Measurements from ENCODE around the gene KLK3.

KLK3 gene

DNA sequence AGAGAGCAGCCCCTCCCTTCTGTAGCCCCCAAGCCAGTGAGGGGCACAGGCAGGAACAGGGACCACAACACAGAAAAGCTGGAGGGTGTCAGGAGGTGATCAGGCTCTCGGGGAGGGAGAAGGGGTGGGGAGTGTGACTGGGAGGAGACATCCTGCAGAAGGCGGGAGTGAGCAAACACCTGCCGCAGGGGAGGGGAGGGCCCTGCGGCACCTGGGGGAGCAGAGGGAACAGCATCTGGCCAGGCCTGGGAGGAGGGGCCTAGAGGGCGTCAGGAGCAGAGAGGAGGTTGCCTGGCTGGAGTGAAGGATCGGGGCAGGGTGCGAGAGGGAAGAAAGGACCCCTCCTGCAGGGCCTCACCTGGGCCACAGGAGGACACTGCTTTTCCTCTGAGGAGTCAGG, 4.2 kb downstream of the KLK3 start:
- H3K4ac ChIP-seq (ENCODE audit: low read length): no peak overlapping the region
- no peak overlapping the region for H3K4me3 ChIP-seq (ENCODE audit: low read length in 2 of 2)
- no peak overlapping the region for H4K91ac ChIP-seq (ENCODE audit: low read depth, low read length, poor library complexity)
- H3K36me3 ChIP-seq (replicated peaks in 1 of 2; ENCODE audit: control insufficient read depth in 2 of 2, insufficient read depth in 2 of 2, low read length in 2 of 2): no peaks in the 10 kb centered on the region
- H3K4me2 ChIP-seq (ENCODE audit: insufficient read depth, low read length, poor library complexity, severe bottlenecking): no peak overlapping the region
- H4K8ac ChIP-seq (ENCODE audit: low read depth, low read length): no peak overlapping the region
- H2BK12ac ChIP-seq (ENCODE audit: low read length): no peak overlapping the region
- H3K23ac ChIP-seq (ENCODE audit: low read depth, low read length, poor library complexity): no peak overlapping the region
- no peaks in the 10 kb centered on the region for H3K79me1 ChIP-seq (ENCODE audit: low read depth, low read length)
- H3K14ac ChIP-seq (ENCODE audit: low read length): no peak overlapping the region
- H3K18ac ChIP-seq (ENCODE audit: low read length): peak overlapping the region; percentile 44
- peaks cover 0 to 3% of the 10 kb centered on the region in 2 donors for H3K9me3 ChIP-seq (replicated peaks in 1 of 2; ENCODE audit: control insufficient read depth in 2 of 2, insufficient read depth in 1 of 2, low read depth in 1 of 2, low read length in 2 of 2)
- H2AFZ ChIP-seq (ENCODE audit: low read length): no peak overlapping the region
- H2BK15ac ChIP-seq (ENCODE audit: low read length): no peak overlapping the region
- DNase-seq (ENCODE audit: low spot score): no peak
- H2BK5ac ChIP-seq (ENCODE audit: low read length): peak overlapping the region; percentile 61
- no CpG with 5 or more reads among the region's 7 CpGs for WGBS, 2 donors (ENCODE audit: extremely low coverage in 2 of 2, insufficient read length in 2 of 2, insufficient replicate concordance in 1 of 2)
- no peak overlapping the region for H2BK120ac ChIP-seq (ENCODE audit: low read depth, low read length)
- H3K27me3 ChIP-seq (ENCODE audit: control insufficient read depth in 3 of 3, insufficient read depth in 3 of 3, low read depth in 1 of 3, low read length in 3 of 3): peaks cover 0 to 59% (median 0%) of the 10 kb centered on the region in 3 experiments
- no peak overlapping the region for H3K27ac ChIP-seq (replicated peaks; ENCODE audit: low read length)
- H3K9ac ChIP-seq (ENCODE audit: low read depth, low read length, poor library complexity): no peak overlapping the region
- H2AK5ac ChIP-seq (ENCODE audit: low read depth, low read length): no peak overlapping the region
- H3K4me1 ChIP-seq (ENCODE audit: control insufficient read depth in 2 of 2, insufficient read depth in 1 of 2, low read depth in 1 of 2, low read length in 2 of 2): no peaks in the 10 kb centered on the region

GRCh38 chr19:50859849-50860248, 5.1 kb downstream of the KLK3 start:
- Histone ChIP-seq H2BK12ac (ENCODE audit: low read length) (no peak overlapping the region), H2AK5ac (ENCODE audit: low read depth, low read length) (no peak overlapping the region), H4K8ac (ENCODE audit: low read depth, low read length) (no peak overlapping the region), H3K79me1 (ENCODE audit: low read depth, low read length) (no peaks in the 10 kb centered on the region), H2AFZ (ENCODE audit: low read length) (no peak overlapping the region), H2BK15ac (ENCODE audit: low read length) (no peak overlapping the region), H3K4me2 (ENCODE audit: insufficient read depth, low read length, poor library complexity, severe bottlenecking) (no peak overlapping the region), H3K4ac (ENCODE audit: low read length) (no peak overlapping the region), H3K27me3 (ENCODE audit: control insufficient read depth in 3 of 3, insufficient read depth in 3 of 3, low read depth in 1 of 3, low read length in 3 of 3) (peaks cover 0 to 56% (median 0%) of the 10 kb centered on the region in 3 experiments), H3K9me3 (replicated peaks in 1 of 2; ENCODE audit: control insufficient read depth in 2 of 2, insufficient read depth in 1 of 2, low read depth in 1 of 2, low read length in 2 of 2) (peaks cover 0 to 3% of the 10 kb centered on the region in 2 donors), H3K18ac (ENCODE audit: low read length) (no peak overlapping the region), H3K4me3 (ENCODE audit: low read length in 2 of 2) (no peak overlapping the region), H3K23ac (ENCODE audit: low read depth, low read length, poor library complexity) (no peak overlapping the region), H3K27ac (replicated peaks; ENCODE audit: low read length) (no peak overlapping the region), H2BK120ac (ENCODE audit: low read depth, low read length) (no peak overlapping the region), H3K9ac (ENCODE audit: low read depth, low read length, poor library complexity) (no peak overlapping the region), H3K36me3 (replicated peaks in 1 of 2; ENCODE audit: control insufficient read depth in 2 of 2, insufficient read depth in 2 of 2, low read length in 2 of 2) (no peaks in the 10 kb centered on the region), H3K4me1 (ENCODE audit: control insufficient read depth in 2 of 2, insufficient read depth in 1 of 2, low read depth in 1 of 2, low read length in 2 of 2) (no peaks in the 10 kb centered on the region), H4K91ac (ENCODE audit: low read depth, low read length, poor library complexity) (no peak overlapping the region), H2BK5ac (ENCODE audit: low read length) (no peak overlapping the region), H3K14ac (ENCODE audit: low read length) (no peak overlapping the region)
- no CpG with 5 or more reads among the region's 4 CpGs for WGBS, 2 donors (ENCODE audit: extremely low coverage in 2 of 2, insufficient read length in 2 of 2, insufficient replicate concordance in 1 of 2)
- no peak for DNase-seq (ENCODE audit: low spot score)

- Histone ChIP-seq H3K18ac (ENCODE audit: low read length) (no peak overlapping the region), H3K14ac (ENCODE audit: low read length) (no peak overlapping the region), H3K9me3 (replicated peaks in 1 of 2; ENCODE audit: control insufficient read depth in 2 of 2, insufficient read depth in 1 of 2, low read depth in 1 of 2, low read length in 2 of 2) (peaks cover 0 to 3% of the 10 kb centered on the region in 2 donors), H2AK5ac (ENCODE audit: low read depth, low read length) (no peak overlapping the region), H3K4me2 (ENCODE audit: insufficient read depth, low read length, poor library complexity, severe bottlenecking) (no peak overlapping the region), H3K9ac (ENCODE audit: low read depth, low read length, poor library complexity) (no peak overlapping the region), H3K4me3 (ENCODE audit: low read length in 2 of 2) (no peak overlapping the region), H2BK12ac (ENCODE audit: low read length) (no peak overlapping the region), H2BK120ac (ENCODE audit: low read depth, low read length) (no peak overlapping the region), H2AFZ (ENCODE audit: low read length) (no peak overlapping the region), H2BK5ac (ENCODE audit: low read length) (no peak overlapping the region), H4K91ac (ENCODE audit: low read depth, low read length, poor library complexity) (no peak overlapping the region), H4K8ac (ENCODE audit: low read depth, low read length) (no peak overlapping the region), H3K79me1 (ENCODE audit: low read depth, low read length) (no peaks in the 10 kb centered on the region), H3K27ac (replicated peaks; ENCODE audit: low read length) (no peak overlapping the region), H3K4me1 (ENCODE audit: control insufficient read depth in 2 of 2, insufficient read depth in 1 of 2, low read depth in 1 of 2, low read length in 2 of 2) (no peaks in the 10 kb centered on the region), H2BK15ac (ENCODE audit: low read length) (no peak overlapping the region), H3K4ac (ENCODE audit: low read length) (no peak overlapping the region), H3K23ac (ENCODE audit: low read depth, low read length, poor library complexity) (no peak overlapping the region), H3K27me3 (ENCODE audit: control insufficient read depth in 3 of 3, insufficient read depth in 3 of 3, low read depth in 1 of 3, low read length in 3 of 3) (peaks cover 0 to 49% (median 0%) of the 10 kb centered on the region in 3 experiments), H3K36me3 (replicated peaks in 1 of 2; ENCODE audit: control insufficient read depth in 2 of 2, insufficient read depth in 2 of 2, low read length in 2 of 2) (no peaks in the 10 kb centered on the region)
- no peak for DNase-seq (ENCODE audit: low spot score)
- WGBS, 2 donors (ENCODE audit: extremely low coverage in 2 of 2, insufficient read length in 2 of 2, insufficient replicate concordance in 1 of 2): no CpG with 5 or more reads among the region's 5 CpGs
Observed at GRCh38 chr19:50861010-50861409, 6.3 kb downstream of the KLK3 start.

DNA sequence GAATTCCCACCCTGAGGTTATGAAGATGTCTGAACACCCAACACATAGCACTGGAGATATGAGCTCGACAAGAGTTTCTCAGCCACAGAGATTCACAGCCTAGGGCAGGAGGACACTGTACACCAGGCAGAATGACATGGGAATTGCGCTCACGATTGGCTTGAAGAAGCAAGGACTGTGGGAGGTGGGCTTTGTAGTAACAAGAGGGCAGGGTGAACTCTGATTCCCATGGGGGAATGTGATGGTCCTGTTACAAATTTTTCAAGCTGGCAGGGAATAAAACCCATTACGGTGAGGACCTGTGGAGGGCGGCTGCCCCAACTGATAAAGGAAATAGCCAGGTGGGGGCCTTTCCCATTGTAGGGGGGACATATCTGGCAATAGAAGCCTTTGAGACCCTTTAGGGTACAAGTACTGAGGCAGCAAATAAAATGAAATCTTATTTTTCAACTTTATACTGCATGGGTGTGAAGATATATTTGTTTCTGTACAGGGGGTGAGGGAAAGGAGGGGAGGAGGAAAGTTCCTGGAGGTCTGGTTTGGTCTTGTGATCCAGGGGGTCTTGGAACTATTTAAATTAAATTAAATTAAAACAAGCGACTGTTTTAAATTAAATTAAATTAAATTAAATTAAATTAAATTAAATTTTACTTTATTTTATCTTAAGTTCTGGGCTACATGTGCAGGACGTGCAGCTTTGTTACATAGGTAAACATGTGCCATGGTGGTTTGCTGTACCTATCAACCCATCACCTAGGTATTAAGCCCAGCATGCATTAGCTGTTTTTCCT, 7.0 kb downstream of the KLK3 start:
- H4K91ac ChIP-seq (ENCODE audit: low read depth, low read length, poor library complexity): no peak overlapping the region
- no peak overlapping the region for H2BK5ac ChIP-seq (ENCODE audit: low read length)
- no peak overlapping the region for H2AFZ ChIP-seq (ENCODE audit: low read length)
- H3K4ac ChIP-seq (ENCODE audit: low read length): no peak overlapping the region
- no peak overlapping the region for H3K9ac ChIP-seq (ENCODE audit: low read depth, low read length, poor library complexity)
- no peak overlapping the region for H2BK12ac ChIP-seq (ENCODE audit: low read length)
- H3K27me3 ChIP-seq (ENCODE audit: control insufficient read depth in 3 of 3, insufficient read depth in 3 of 3, low read depth in 1 of 3, low read length in 3 of 3): peaks cover 0 to 50% (median 0%) of the 10 kb centered on the region in 3 experiments
- H3K4me3 ChIP-seq (ENCODE audit: low read length in 2 of 2): no peak overlapping the region
- no peak overlapping the region for H3K23ac ChIP-seq (ENCODE audit: low read depth, low read length, poor library complexity)
- no peaks in the 10 kb centered on the region for H3K79me1 ChIP-seq (ENCODE audit: low read depth, low read length)
- peaks cover 0 to 3% of the 10 kb centered on the region in 2 donors for H3K9me3 ChIP-seq (replicated peaks in 1 of 2; ENCODE audit: control insufficient read depth in 2 of 2, insufficient read depth in 1 of 2, low read depth in 1 of 2, low read length in 2 of 2)
- H4K8ac ChIP-seq (ENCODE audit: low read depth, low read length): no peak overlapping the region
- no peak overlapping the region for H3K14ac ChIP-seq (ENCODE audit: low read length)
- H2AK5ac ChIP-seq (ENCODE audit: low read depth, low read length): no peak overlapping the region
- no peak overlapping the region for H3K4me2 ChIP-seq (ENCODE audit: insufficient read depth, low read length, poor library complexity, severe bottlenecking)
- no peak overlapping the region for H3K27ac ChIP-seq (replicated peaks; ENCODE audit: low read length)
- H3K18ac ChIP-seq (ENCODE audit: low read length): no peak overlapping the region
- no peaks in the 10 kb centered on the region for H3K36me3 ChIP-seq (replicated peaks in 1 of 2; ENCODE audit: control insufficient read depth in 2 of 2, insufficient read depth in 2 of 2, low read length in 2 of 2)
- WGBS, 2 donors (ENCODE audit: extremely low coverage in 2 of 2, insufficient read length in 2 of 2, insufficient replicate concordance in 1 of 2): no CpG with 5 or more reads among the region's 7 CpGs
- H2BK15ac ChIP-seq (ENCODE audit: low read length): no peak overlapping the region
- H3K4me1 ChIP-seq (ENCODE audit: control insufficient read depth in 2 of 2, insufficient read depth in 1 of 2, low read depth in 1 of 2, low read length in 2 of 2): no peaks in the 10 kb centered on the region
- H2BK120ac ChIP-seq (ENCODE audit: low read depth, low read length): no peak overlapping the region
- DNase-seq (ENCODE audit: low spot score): no peak
